Adipose tissue (tissue), 3 donors: ENCODE data around the gene CHAC2. TPM values are rescaled to one million over a fixed set of nuclear protein-coding genes. Genes with fewer than 3 reads are reported as not detected.
"Not testable (repeated sequence)": the region's sequence is repeated elsewhere in the genome, so short reads cannot be mapped to it uniquely, and the experiment has no call there.

Experiments
- H3K27ac ChIP-seq: one replicate; pipeline ENCODE4 v1.5.1; 2013; ENCODE audit warnings: low read depth, low read length
- WGBS, 3 donors: extraction: QIAGEN DNeasy Blood & Tissue Kit; methylation state at CpG; one replicate each; pipeline ENCODE4 v1.1.7; 2013; 5-methylcytosine and 5-hydroxymethylcytosine counted together
- polyA plus RNA-seq, 3 donors: library from polyadenylated mRNA; stranded (reverse); fragments of 200-250 nt; gene quantifications; one replicate each; pipeline ENCODE4 v1.2.3, GENCODE V29; 2013
- donor health status: healthy with polysubstance abuse.
- donor health status: Bipolar disorder and iron deficiency.
- donor health status: healthy.

Gene CHAC2
- polyA plus RNA-seq, 3 donors: 1.2 to 4.3 (median 2.9) TPM

DNA sequence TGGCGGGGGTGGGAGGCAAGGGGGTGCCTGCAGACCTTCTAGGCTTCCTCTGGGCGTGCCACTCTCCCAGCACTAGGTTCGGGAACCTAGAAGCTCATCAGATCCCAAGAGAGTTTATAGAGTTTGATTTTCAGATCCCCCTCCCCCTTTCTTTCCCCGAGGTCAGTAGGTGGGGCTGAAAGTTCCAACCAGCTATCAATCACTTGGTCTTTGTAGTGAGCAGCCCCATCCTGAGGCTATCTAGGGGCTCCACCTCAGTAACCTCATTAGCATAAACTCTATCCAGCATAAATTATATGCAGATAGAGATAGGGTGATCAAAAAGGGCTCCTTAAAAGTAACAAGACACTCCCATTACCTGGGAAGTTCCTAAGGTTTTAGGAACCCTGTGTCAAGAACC lies 52.0 kb downstream of the CHAC2 start:
- 81 to 88% (median 84%) methylated on average over 4 of the region's 4 CpGs for WGBS, 3 donors

GRCh38 chr2:53820048-53820447 lies 52.4 kb downstream of the CHAC2 start:
- 87 to 91% (median 88%) methylated on average over 9 of the region's 9 CpGs for WGBS, 3 donors
- H3K27ac ChIP-seq: no peak overlapping the region

More for the DNA sequence above, 52.0 kb downstream of the CHAC2 start:
- no peak overlapping the region for H3K27ac ChIP-seq

DNA sequence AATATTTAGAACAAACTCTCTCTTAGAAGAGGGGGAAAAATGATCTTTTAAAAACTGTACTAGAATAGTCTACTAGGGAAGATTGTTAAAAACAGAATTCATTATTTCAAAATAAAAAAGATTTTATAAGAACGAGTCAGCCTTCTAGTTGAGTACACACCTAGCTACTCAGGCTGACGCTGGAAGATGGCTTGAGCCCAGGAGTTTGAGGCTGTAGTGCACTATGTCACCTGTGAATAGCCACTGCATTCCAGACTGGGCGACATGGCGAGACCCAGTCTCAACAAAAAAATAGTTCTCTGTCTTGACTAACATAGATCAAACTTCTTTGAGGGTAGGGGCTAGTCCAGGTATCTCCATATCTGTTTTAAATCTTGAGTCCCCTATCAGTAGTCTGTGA lies 53.1 kb downstream of the CHAC2 start:
- no peak overlapping the region for H3K27ac ChIP-seq
- WGBS, 3 donors: 90 to 93% (median 90%) methylated on average over 4 of the region's 4 CpGs

DNA sequence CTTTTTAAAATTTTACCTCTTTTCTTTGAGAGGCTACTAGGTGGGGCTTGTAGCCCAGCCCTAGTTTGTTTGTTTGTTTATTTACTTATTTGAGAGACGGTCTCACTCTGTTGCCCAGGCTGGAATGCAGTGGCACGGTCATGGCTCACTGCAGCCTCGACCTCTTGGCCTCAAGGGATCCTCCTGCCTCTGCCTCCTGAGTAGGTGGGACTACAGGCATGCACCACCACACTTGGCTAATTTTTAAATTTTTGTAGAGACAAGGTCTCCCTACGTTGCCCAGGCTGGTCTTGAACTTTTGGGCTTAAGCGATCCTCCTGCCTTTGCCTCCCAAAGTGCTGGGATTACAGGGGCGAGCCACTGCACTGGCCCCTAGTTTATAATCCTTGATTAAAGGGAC lies 54.2 kb downstream of the CHAC2 start:
- 85 to 91% (median 87%) methylated on average over 6 of the region's 6 CpGs for WGBS, 3 donors
- no peak overlapping the region for H3K27ac ChIP-seq

- H3K27ac ChIP-seq: not testable (repeated sequence)
- WGBS, 3 donors: 89 to 93% (median 91%) methylated on average over 9 of the region's 9 CpGs
Observed at GRCh38 chr2:53823639-53824038, 56.0 kb downstream of the CHAC2 start.

Other genes starting within 250 kb of the CHAC2 start
- gene ASB3, start 19.1 kb downstream of the CHAC2 start, polyA plus RNA-seq: 10 to 100 TPM in 1 of 3 donors, 1 to 10 TPM in 2; 3.4 to 10.1 (median 5.5) TPM
- gene ERLEC1, start 19.2 kb downstream of the CHAC2 start, polyA plus RNA-seq: 10 to 100 TPM; 34.4 to 45.2 (median 34.8) TPM
- 1 to 10 TPM in 1 of 3 donors, under 1 TPM in 1, not detected in 1; 0.45 to 1.7 TPM for gene GPR75, start 92.2 kb downstream of the CHAC2 start, polyA plus RNA-seq
- 10 to 100 TPM in 2 of 3 donors, 1 to 10 TPM in 1; 8.9 to 16.6 (median 12.5) TPM for gene PSME4, start 203.2 kb downstream of the CHAC2 start, polyA plus RNA-seq